Right lobe of liver (tissue), 4 donors: ENCODE measurements around the gene RDH12.

Experiments used
- POLR2A ChIP-seq: fragments of 450-650 bp; IDR thresholded peaks from one replicate; pipeline ENCODE4 v1.6.1; 2017; ENCODE audit warnings: antibody characterized with exemption, mild to moderate bottlenecking
- TF ChIP-seq, protein P1 (sequence below), 4 donors: fragments of 200-600 bp in 3 of 4; fragments of 450-650 bp in 1 of 4; IDR thresholded peaks; one replicate each; pipeline versions ENCODE4 v1.5.1 to v1.8.0; 2016 to 2022; ENCODE audit warnings: antibody characterized with exemption in 4 of 4, mild to moderate bottlenecking in 2 of 4
- donor health status: DM: no; HTN: no; CAD: no.
- donor health status: DM: no; HTN: no; CAD: no.
- donor health status: DM: no; HTN: yes; CAD: no.

DNA sequence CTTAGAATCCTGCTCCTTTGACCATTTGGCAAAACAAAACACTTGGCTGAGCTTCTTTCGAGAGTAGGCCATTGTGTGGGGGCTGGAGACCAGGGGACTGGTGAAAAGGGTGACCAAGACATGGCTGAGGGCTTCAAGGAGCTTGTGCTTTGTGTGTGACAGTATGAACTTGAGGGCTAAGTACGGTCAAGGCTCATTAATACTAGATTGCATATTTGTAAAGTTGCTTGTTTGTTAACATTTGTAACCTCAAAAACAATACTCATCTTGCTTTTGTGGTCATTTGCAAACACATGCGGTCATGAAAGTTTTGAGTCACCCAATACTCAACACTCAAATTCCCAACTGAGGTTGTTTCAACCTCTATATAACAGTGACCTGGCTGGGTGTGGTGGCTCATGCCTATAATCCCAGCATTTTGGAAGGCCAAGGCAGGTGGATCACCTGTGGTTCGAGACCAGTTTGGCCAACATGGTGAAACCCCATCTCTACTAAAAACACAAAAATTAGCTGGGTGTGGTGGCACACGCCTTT is 72.2 kb downstream of the RDH12 start:
- TF ChIP-seq, protein P1, sequence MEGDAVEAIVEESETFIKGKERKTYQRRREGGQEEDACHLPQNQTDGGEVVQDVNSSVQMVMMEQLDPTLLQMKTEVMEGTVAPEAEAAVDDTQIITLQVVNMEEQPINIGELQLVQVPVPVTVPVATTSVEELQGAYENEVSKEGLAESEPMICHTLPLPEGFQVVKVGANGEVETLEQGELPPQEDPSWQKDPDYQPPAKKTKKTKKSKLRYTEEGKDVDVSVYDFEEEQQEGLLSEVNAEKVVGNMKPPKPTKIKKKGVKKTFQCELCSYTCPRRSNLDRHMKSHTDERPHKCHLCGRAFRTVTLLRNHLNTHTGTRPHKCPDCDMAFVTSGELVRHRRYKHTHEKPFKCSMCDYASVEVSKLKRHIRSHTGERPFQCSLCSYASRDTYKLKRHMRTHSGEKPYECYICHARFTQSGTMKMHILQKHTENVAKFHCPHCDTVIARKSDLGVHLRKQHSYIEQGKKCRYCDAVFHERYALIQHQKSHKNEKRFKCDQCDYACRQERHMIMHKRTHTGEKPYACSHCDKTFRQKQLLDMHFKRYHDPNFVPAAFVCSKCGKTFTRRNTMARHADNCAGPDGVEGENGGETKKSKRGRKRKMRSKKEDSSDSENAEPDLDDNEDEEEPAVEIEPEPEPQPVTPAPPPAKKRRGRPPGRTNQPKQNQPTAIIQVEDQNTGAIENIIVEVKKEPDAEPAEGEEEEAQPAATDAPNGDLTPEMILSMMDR (IDR thresholded peaks at IDR 0.05), result no peak
- no peak for TF ChIP-seq POLR2A
